H54 (cell line): ENCODE measurements around the gene CHMP4A.
A peak's percentile ranks its signal among the peaks of the same experiment; 100 is the strongest.

Source experiments
- DNase-seq: peaks from one replicate; pipeline ENCODE4 v3.0.0; 2011; ENCODE audit warnings: low spot score, mixed read lengths; ENCODE audit not compliant: insufficient read length
- FAIRE-seq: peaks from 3 replicates; lab custom pipeline; 2011; peaks lifted over from hg19 to GRCh38; lab: Jason Lieb, UNC
- POLR2A ChIP-seq: IDR thresholded peaks from 2 replicates; pipeline ENCODE4 v1.6.1; 2011; ENCODE audit warnings: low read depth, mild to moderate bottlenecking, low read length

Gene CHMP4A

GRCh38 chr14:24212924-24213865 lies at the start of gene CHMP4A:
Gene CHMP4A, minus strand, starts transcription at chr14:24213488. Its CDS starts 49 bp downstream, at chr14:24213439.
- FAIRE-seq (no peak), DNase-seq (peak; percentile 73)
- TF ChIP-seq POLR2A = peak; percentile 69

GRCh38 chr14:24261969-24262327 lies 48.7 kb upstream of the CHMP4A start:
- DNase-seq = no peak
- no peak for FAIRE-seq
- TF ChIP-seq POLR2A = no peak

- no peak for FAIRE-seq
These were observed 48.1 kb upstream of the CHMP4A start for GRCh38 chr14:24261256-24261968.

GRCh38 chr14:24260780-24261157 lies 47.5 kb upstream of the CHMP4A start:
- DNase-seq = no peak

More at GRCh38 chr14:24261256-24261968, 48.1 kb upstream of the CHMP4A start:
- TF ChIP-seq POLR2A = no peak
- DNase-seq = no peak

GRCh38 chr14:24260026-24260779 lies 46.9 kb upstream of the CHMP4A start:
- TF ChIP-seq POLR2A = no peak
- FAIRE-seq = no peak
- no peak for DNase-seq

More at GRCh38 chr14:24260780-24261157, 47.5 kb upstream of the CHMP4A start:
- FAIRE-seq = no peak
- no peak for TF ChIP-seq POLR2A

GRCh38 chr14:24259282-24260025 lies 46.2 kb upstream of the CHMP4A start:
- TF ChIP-seq POLR2A = no peak
- FAIRE-seq (no peak), DNase-seq (no peak)

- TF ChIP-seq POLR2A = no peak
- DNase-seq = no peak
- no peak for FAIRE-seq
These were observed 45.4 kb upstream of the CHMP4A start for GRCh38 chr14:24258548-24259265.

GRCh38 chr14:24258119-24258518 lies 44.8 kb upstream of the CHMP4A start:
- DNase-seq (no peak), FAIRE-seq (no peak)
- no peak for TF ChIP-seq POLR2A

- TF ChIP-seq POLR2A = no peak
- FAIRE-seq (no peak), DNase-seq (no peak)
These were observed 43.7 kb upstream of the CHMP4A start for GRCh38 chr14:24256960-24257359.

- no peak for DNase-seq
- FAIRE-seq = no peak
- no peak for TF ChIP-seq POLR2A
These were observed 42.8 kb upstream of the CHMP4A start for GRCh38 chr14:24255931-24256711.

GRCh38 chr14:24255438-24255837 lies 42.1 kb upstream of the CHMP4A start:
- no peak for DNase-seq
- no peak for FAIRE-seq
- TF ChIP-seq POLR2A = no peak
